ENCODE results near the gene PYGO1.

The PYGO1 gene, protein sequence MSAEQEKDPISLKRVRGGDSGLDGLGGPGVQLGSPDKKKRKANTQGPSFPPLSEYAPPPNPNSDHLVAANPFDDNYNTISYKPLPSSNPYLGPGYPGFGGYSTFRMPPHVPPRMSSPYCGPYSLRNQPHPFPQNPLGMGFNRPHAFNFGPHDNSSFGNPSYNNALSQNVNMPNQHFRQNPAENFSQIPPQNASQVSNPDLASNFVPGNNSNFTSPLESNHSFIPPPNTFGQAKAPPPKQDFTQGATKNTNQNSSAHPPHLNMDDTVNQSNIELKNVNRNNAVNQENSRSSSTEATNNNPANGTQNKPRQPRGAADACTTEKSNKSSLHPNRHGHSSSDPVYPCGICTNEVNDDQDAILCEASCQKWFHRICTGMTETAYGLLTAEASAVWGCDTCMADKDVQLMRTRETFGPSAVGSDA

GRCh38 chr15:55588070-55588814 lies at the start of gene PYGO1:
PYGO1 (minus strand) TSS chr15:55588345; CDS start chr15:55587883, 462 bp downstream.
- Histone ChIP-seq H3K27me3 (peaks cover 100% of the 10 kb centered on the region), H3K4me1 (ENCODE audit: control insufficient read depth in 1 of 2, insufficient read depth in 1 of 2, low read depth in 1 of 2, low read length in 1 of 2) (peaks cover 5 to 6% of the 10 kb centered on the region in 2 experiments), H3K36me3 (no peaks in the 10 kb centered on the region), H3K4me3 (ENCODE audit: low read depth in 1 of 2, low read length in 1 of 2) (no peak within 1 kb of the TSS), H3K9me3 (no peaks in the 10 kb centered on the region), H3K27ac (no peak within 1 kb of the TSS)
- TF ChIP-seq CTCF (IDR thresholded peaks at IDR 0.05) = no peak

DNA sequence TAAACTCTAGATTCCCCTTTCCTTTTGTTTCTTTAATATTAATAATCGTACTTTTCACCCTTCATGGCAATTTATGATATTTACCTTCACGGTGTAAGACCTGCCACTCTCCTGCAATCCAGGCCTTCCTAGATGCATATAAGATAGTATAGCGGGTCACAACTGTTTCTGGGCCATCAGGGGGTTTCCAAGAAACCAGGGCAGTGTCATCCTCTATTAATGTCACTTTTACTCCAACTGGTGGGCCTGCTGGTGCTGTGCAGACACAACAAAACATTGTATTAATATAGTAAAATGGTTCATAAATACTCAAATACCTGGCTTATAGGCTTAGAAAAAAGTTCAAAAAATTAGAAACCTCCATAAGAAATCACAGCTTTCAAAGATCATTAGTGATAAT lies 48.9 kb upstream of the PYGO1 start:
- no peaks in the 10 kb centered on the region for H3K9me3 ChIP-seq
- H3K4me3 ChIP-seq (ENCODE audit: low read depth in 1 of 2, low read length in 1 of 2) = no peak overlapping the region
- no peaks in the 10 kb centered on the region for H3K27me3 ChIP-seq
- no peaks in the 10 kb centered on the region for H3K4me1 ChIP-seq (ENCODE audit: control insufficient read depth in 1 of 2, insufficient read depth in 1 of 2, low read depth in 1 of 2, low read length in 1 of 2)
- no peak overlapping the region for H3K27ac ChIP-seq
- no peak for TF ChIP-seq CTCF (IDR thresholded peaks at IDR 0.05)
- no peaks in the 10 kb centered on the region for H3K36me3 ChIP-seq

DNA sequence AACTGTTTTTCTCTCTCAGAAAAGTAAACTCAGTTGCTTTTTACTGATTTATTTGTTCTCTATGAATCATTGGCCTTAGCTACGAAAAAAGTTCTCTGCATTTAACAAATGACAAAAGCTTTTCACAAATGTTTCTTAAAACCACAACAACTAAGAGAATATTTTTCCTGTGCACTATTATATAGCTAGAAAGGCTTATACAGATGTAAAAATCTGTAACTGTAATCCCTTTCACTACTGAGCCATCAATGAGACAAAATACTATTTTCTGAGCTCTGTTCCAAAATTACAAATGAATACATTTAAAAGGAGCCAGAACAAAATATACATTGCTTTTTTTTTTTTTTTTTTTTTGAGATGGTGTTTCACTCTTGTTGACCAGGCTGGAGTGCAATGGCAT lies 45.6 kb upstream of the PYGO1 start:
- Histone ChIP-seq H3K4me1 (ENCODE audit: control insufficient read depth in 1 of 2, insufficient read depth in 1 of 2, low read depth in 1 of 2, low read length in 1 of 2) (no peaks in the 10 kb centered on the region), H3K27me3 (no peaks in the 10 kb centered on the region), H3K36me3 (no peaks in the 10 kb centered on the region), H3K27ac (no peak overlapping the region), H3K9me3 (no peaks in the 10 kb centered on the region), H3K4me3 (ENCODE audit: low read depth in 1 of 2, low read length in 1 of 2) (no peak overlapping the region)
- TF ChIP-seq CTCF (IDR thresholded peaks at IDR 0.05) = no peak

- H3K4me3 ChIP-seq (ENCODE audit: low read depth in 1 of 2, low read length in 1 of 2) = no peak overlapping the region
- H3K27ac ChIP-seq = no peak overlapping the region
- TF ChIP-seq CTCF (IDR thresholded peaks at IDR 0.05) = no peak
Measured at GRCh38 chr15:55632434-55632833, 44.3 kb upstream of the PYGO1 start.

GRCh38 chr15:55630858-55631257 lies 42.7 kb upstream of the PYGO1 start:
- H3K4me3 ChIP-seq (ENCODE audit: low read depth in 1 of 2, low read length in 1 of 2) = no peak overlapping the region
- H3K27ac ChIP-seq = no peak overlapping the region
- no peaks in the 10 kb centered on the region for H3K27me3 ChIP-seq
- H3K36me3 ChIP-seq = no peaks in the 10 kb centered on the region
- no peak for TF ChIP-seq CTCF (IDR thresholded peaks at IDR 0.05)
- H3K9me3 ChIP-seq = no peaks in the 10 kb centered on the region
- no peaks in the 10 kb centered on the region for H3K4me1 ChIP-seq (ENCODE audit: control insufficient read depth in 1 of 2, insufficient read depth in 1 of 2, low read depth in 1 of 2, low read length in 1 of 2)

More at GRCh38 chr15:55632434-55632833, 44.3 kb upstream of the PYGO1 start:
- Histone ChIP-seq H3K9me3 (no peaks in the 10 kb centered on the region), H3K36me3 (no peaks in the 10 kb centered on the region), H3K4me1 (ENCODE audit: control insufficient read depth in 1 of 2, insufficient read depth in 1 of 2, low read depth in 1 of 2, low read length in 1 of 2) (no peaks in the 10 kb centered on the region), H3K27me3 (no peaks in the 10 kb centered on the region)
